HCT116 (cell line): ENCODE data around the gene TCAP. TPM values are rescaled to one million over a fixed set of nuclear protein-coding genes. Genes with fewer than 3 reads are reported as not detected.

Source experiments
- ATAC-seq: fragments of 200-7000 bp; cut with Tn5 transposase; 2 replicates; pipeline ENCODE4 v1.9.1; 2020; ENCODE audit warnings: mild to moderate bottlenecking, moderate library complexity
- BruUV-seq: library from RNA; stranded (reverse); fragments of 400-500 nt; replicated peaks from 2 replicates; lab custom pipeline; 2021; lab: Mats Ljungman, UMichigan
- CTCF ChIA-PET: fragments of 300-600 bp; sonication (Branson Sonifier 250); formaldehyde crosslinking; loops from one replicate; lab custom pipeline; 2021; ENCODE audit warnings: antibody characterized with exemption; lab: Charles Lee
- POLR2A ChIA-PET: fragments of 300-600, 350-600 bp; sonication (Branson Sonifier 250); formaldehyde crosslinking; loops from one replicate; lab custom pipeline; 2021; ENCODE audit warnings: antibody characterized with exemption; lab: Charles Lee
- RAD21 ChIA-PET, 2 experiments: fragments of 300-600 bp; sonication (Branson Sonifier 250); formaldehyde crosslinking; loops; one replicate each; lab custom pipeline; 2023; ENCODE audit warnings: low total read pairs in 2 of 2; ENCODE audit not compliant: uncharacterized antibody in 2 of 2, unreplicated experiment in 2 of 2, low non-redundant PET in 1 of 2; lab: Charles Lee
- DNase-seq: peaks from one replicate; pipeline ENCODE4 v3.0.0-alpha.2; 2010; ENCODE audit warnings: low read depth, low spot score
- H2AFZ ChIP-seq: fragments of 200-600 bp; shearing (Covaris generic), sonication (generic); 2 replicates; pipeline ENCODE4 v1.6.1; 2017; ENCODE audit warnings: low read depth, mixed run types, mixed read lengths, antibody characterized with exemption, low read length; ENCODE audit not compliant: poor library complexity, severe bottlenecking
- H3K27ac ChIP-seq: 2 replicates; pipeline ENCODE4 v1.5.1; 2012; ENCODE audit warnings: low read depth, low read length
- H3K27me3 ChIP-seq: fragments of 200-600 bp; sonication (generic); 2 replicates; pipeline ENCODE4 v1.6.1; 2016; ENCODE audit warnings: mixed run types, low read length, mixed read lengths; ENCODE audit not compliant: insufficient read depth
- H3K36me3 ChIP-seq, 2 experiments: fragments of 200-500 bp in 1 of 2; fragments of 200-600 bp in 1 of 2; sonication (Bioruptor generic) in 1 of 2; sonication (generic) in 1 of 2; 2 replicates each; pipeline versions ENCODE4 v1.5.1 to v1.6.1; 2014 to 2016; ENCODE audit warnings: low read length in 2 of 2, inconsistent platforms in 1 of 2, mixed read lengths in 1 of 2, mixed run types in 1 of 2; ENCODE audit not compliant: insufficient read depth in 2 of 2, control insufficient read depth in 1 of 2
- H3K4me1 ChIP-seq, 2 experiments: fragments of 200-600 bp in 1 of 2; sonication (generic) in 1 of 2; 2 replicates each; pipeline versions ENCODE4 v1.5.1 to v1.6.1; 2012 to 2017; ENCODE audit warnings: low read length in 2 of 2, inconsistent platforms in 1 of 2, mild to moderate bottlenecking in 1 of 2, mixed read lengths in 1 of 2, mixed run types in 1 of 2, moderate library complexity in 1 of 2; ENCODE audit not compliant: insufficient read depth in 2 of 2, control insufficient read depth in 1 of 2
- H3K4me2 ChIP-seq: fragments of 200-600 bp; sonication (generic); 2 replicates; pipeline ENCODE4 v1.6.1; 2017; ENCODE audit warnings: mixed run types, low read length, mixed read lengths
- H3K4me3 ChIP-seq, 2 experiments: fragments of 200-600 bp in 1 of 2; sonication (generic) in 1 of 2; replicated peaks in 1 of 2; 2 replicates each; pipeline ENCODE4 v1.5.1; 2011 to 2016; ENCODE audit warnings: low read length in 2 of 2, control low read depth in 1 of 2, low read depth in 1 of 2, mild to moderate bottlenecking in 1 of 2, mixed read lengths in 1 of 2, mixed run types in 1 of 2
- H3K79me2 ChIP-seq: fragments of 200-600 bp; sonication (generic); 2 replicates; pipeline ENCODE4 v1.6.1; 2017; ENCODE audit warnings: mild to moderate bottlenecking, mixed run types, low read length, moderate library complexity, mixed read lengths; ENCODE audit not compliant: insufficient read depth
- H3K9ac ChIP-seq: fragments of 200-600 bp; sonication (generic); 2 replicates; pipeline ENCODE4 v1.6.1; 2016; ENCODE audit warnings: low read length, mixed read lengths
- H3K9me2 ChIP-seq: fragments of 200-600 bp; sonication (generic), shearing (Covaris generic); 2 replicates; pipeline ENCODE4 v1.6.1; 2017; ENCODE audit warnings: mixed run types, mild to moderate bottlenecking, moderate library complexity; ENCODE audit not compliant: insufficient read depth
- H3K9me3 ChIP-seq, 2 experiments: fragments of 200-500 bp in 1 of 2; fragments of 200-600 bp in 1 of 2; sonication (Bioruptor generic) in 1 of 2; sonication (generic) in 1 of 2; 2 replicates each; pipeline ENCODE4 v1.6.1; 2014 to 2017; ENCODE audit warnings: low read length in 2 of 2, mixed read lengths in 2 of 2, inconsistent platforms in 1 of 2, low read depth in 1 of 2, mild to moderate bottlenecking in 1 of 2, mixed run types in 1 of 2, moderate library complexity in 1 of 2; ENCODE audit not compliant: control insufficient read depth in 1 of 2, insufficient read depth in 1 of 2
- H4K20me1 ChIP-seq: fragments of 200-600 bp; sonication (generic), shearing (Covaris generic); 2 replicates; pipeline ENCODE4 v1.6.1; 2017; ENCODE audit warnings: mixed run types, mild to moderate bottlenecking, moderate library complexity; ENCODE audit not compliant: insufficient read depth
- CBX3 ChIP-seq: IDR thresholded peaks from 2 replicates; pipeline ENCODE4 v1.6.1; 2012; ENCODE audit warnings: low read depth
- CEBPB ChIP-seq: IDR thresholded peaks from 2 replicates; pipeline ENCODE4 v1.6.1; 2012; ENCODE audit warnings: low read depth
- CTCF ChIP-seq, 3 experiments: fragments of 200-600 bp in 1 of 3; sonication (generic) in 1 of 3; IDR thresholded peaks in 2 of 3; conservative IDR thresholded peaks in 1 of 3; 2 replicates each; pipeline ENCODE4 v1.5.1; 2012 to 2017; ENCODE audit warnings: low read depth in 2 of 3, low read length in 2 of 3, antibody characterized with exemption in 1 of 3, borderline replicate concordance in 1 of 3, control low read depth in 1 of 3, mild to moderate bottlenecking in 1 of 3, mixed read lengths in 1 of 3, mixed run types in 1 of 3, moderate library complexity in 1 of 3; ENCODE audit not compliant: insufficient read depth in 1 of 3
- ELF1 ChIP-seq: IDR thresholded peaks from 2 replicates; pipeline ENCODE4 v1.6.1; 2012; ENCODE audit warnings: low read depth, borderline replicate concordance
- EZH2 ChIP-seq: fragments of 200-600 bp; sonication (generic); IDR thresholded peaks from 2 replicates; pipeline ENCODE4 v1.6.1; 2017; ENCODE audit warnings: antibody characterized with exemption, mixed run types
- EZH2phosphoT487 ChIP-seq: fragments of 200-600 bp; IDR thresholded peaks from 2 replicates; pipeline ENCODE4 v1.6.1; 2018; ENCODE audit warnings: antibody characterized with exemption, borderline replicate concordance
- FOSL1 ChIP-seq: IDR thresholded peaks from 2 replicates; pipeline ENCODE4 v1.6.1; 2012; ENCODE audit warnings: low read depth
- JUND ChIP-seq: IDR thresholded peaks from 2 replicates; pipeline ENCODE4 v1.6.1; 2012
- MAX ChIP-seq: IDR thresholded peaks from 2 replicates; pipeline ENCODE4 v1.6.1; 2012
- RAD21 ChIP-seq: IDR thresholded peaks from 2 replicates; pipeline ENCODE4 v1.6.1; 2012; ENCODE audit warnings: low read depth, mild to moderate bottlenecking
- SIN3A ChIP-seq: IDR thresholded peaks from 2 replicates; pipeline ENCODE4 v1.6.1; 2012; ENCODE audit warnings: low read depth
- SP1 ChIP-seq: IDR thresholded peaks from 2 replicates; pipeline ENCODE4 v1.6.1; 2012; ENCODE audit warnings: low read depth
- YY1 ChIP-seq: IDR thresholded peaks from 2 replicates; pipeline ENCODE4 v1.6.1; 2011; ENCODE audit warnings: low read length, low read depth, moderate library complexity, mild to moderate bottlenecking; ENCODE audit not compliant: insufficient replicate concordance; ENCODE audit errors: extremely low read depth
- ZFX ChIP-seq: fragments of 450-650 bp; IDR thresholded peaks from 2 replicates; pipeline ENCODE4 v1.6.1; 2017
- ZNF274 ChIP-seq: fragments of 200-500 bp; sonication (Bioruptor generic); IDR thresholded peaks from 2 replicates; pipeline ENCODE4 v1.6.1; 2014; ENCODE audit warnings: mild to moderate bottlenecking, low read depth, low read length, inconsistent platforms
- intact Hi-C: fragments of 100-400 bp; cut with micrococcal nuclease; formaldehyde crosslinking; loops from 2 replicates; pipeline ENCODE4 v1.10.0; 2022
- total RNA-seq: library from RNA; stranded (reverse); gene quantifications from one replicate; pipeline ENCODE4 v1.2.1, GENCODE V29; 2021; ENCODE audit not compliant: unreplicated experiment
- TF ChIP-seq, protein P1 (sequence below): IDR thresholded peaks from 2 replicates; pipeline ENCODE4 v1.6.1; 2012; ENCODE audit warnings: low read depth
- TF ChIP-seq, protein P2 (sequence below): IDR thresholded peaks from 2 replicates; pipeline ENCODE4 v1.6.1; 2011; ENCODE audit warnings: mild to moderate bottlenecking, low read length, moderate library complexity; ENCODE audit not compliant: insufficient replicate concordance; ENCODE audit errors: extremely low read depth

Gene TCAP
- total RNA-seq, 1 experiment from 2014 or later: 1.5 TPM

DNA sequence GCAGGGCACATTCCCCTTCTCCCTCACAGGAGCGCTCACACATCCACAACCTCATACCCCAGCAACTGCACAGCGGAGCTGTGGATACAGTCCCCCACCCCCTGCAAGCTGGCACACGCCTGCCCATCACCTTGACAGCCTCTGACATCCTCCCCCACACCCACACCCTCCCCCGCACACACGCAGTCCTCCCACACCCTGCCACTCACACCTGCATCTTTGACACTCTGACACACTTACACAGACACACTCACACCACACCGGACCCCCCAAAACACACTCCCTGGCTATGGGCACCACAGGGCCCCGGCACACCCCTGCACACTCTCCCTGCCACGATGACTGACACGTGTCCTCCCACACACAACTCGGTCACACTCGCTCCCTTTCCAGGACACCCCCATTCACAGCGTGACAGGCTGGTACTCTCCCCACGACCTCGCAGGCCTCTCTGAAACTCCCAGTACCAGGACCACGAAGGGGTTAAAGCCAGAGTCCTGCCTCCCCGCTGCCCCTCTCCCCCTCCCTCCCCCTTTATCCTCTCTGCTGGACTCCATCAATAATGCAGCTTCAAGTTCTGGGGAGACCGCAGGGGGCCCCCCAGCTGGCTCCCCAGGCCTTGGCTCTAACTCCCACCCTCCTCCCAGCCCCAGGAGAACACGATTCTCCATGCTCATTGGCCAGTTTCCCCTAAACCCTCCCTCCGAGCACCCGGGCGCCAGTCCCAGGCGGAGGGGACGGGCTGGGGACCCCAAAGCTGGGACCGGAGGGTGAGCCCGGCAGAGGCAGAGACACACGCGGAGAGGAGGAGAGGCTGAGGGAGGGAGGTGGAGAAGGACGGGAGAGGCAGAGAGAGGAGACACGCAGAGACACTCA is 38.7 kb upstream of the TCAP start, which contains the start of gene PPP1R1B:
PPP1R1B (plus strand) TSS at position 782 of the 876 bp plus-strand sequence. CDS start 441 bp downstream, outside the sequence.
- Histone ChIP-seq H4K20me1 (no peaks in the 10 kb centered on the region), H3K27me3 (no peaks in the 10 kb centered on the region), H3K27ac (no peak within 1 kb of the TSS), H3K36me3 (no peaks in the 10 kb centered on the region), H3K4me2 (no peak within 1 kb of the TSS), H3K79me2 (no peaks in the 10 kb centered on the region), H3K9ac (no peak within 1 kb of the TSS), H3K4me3 (no peak within 1 kb of the TSS), H3K9me2 (no peaks in the 10 kb centered on the region), H3K4me1 (peaks cover 16 to 33% of the 10 kb centered on the region in 2 experiments; a peak in 3 of 4 replicates), H2AFZ (no peak within 1 kb of the TSS), H3K9me3 (no peaks in the 10 kb centered on the region)
- TF ChIP-seq RAD21: no peak
- TF ChIP-seq YY1: no peak
- TF ChIP-seq CTCF (IDR thresholded peaks at IDR 0.05 in 2 of 3, conservative IDR thresholded peaks at IDR 0.05 in 1 of 3; ENCODE audit: borderline replicate concordance in 1 of 3, insufficient read depth in 1 of 3, low read depth in 2 of 3, low read length in 2 of 3): no peak
- no peak for TF ChIP-seq CBX3
- no peak for TF ChIP-seq ELF1
- TF ChIP-seq, protein P1, sequence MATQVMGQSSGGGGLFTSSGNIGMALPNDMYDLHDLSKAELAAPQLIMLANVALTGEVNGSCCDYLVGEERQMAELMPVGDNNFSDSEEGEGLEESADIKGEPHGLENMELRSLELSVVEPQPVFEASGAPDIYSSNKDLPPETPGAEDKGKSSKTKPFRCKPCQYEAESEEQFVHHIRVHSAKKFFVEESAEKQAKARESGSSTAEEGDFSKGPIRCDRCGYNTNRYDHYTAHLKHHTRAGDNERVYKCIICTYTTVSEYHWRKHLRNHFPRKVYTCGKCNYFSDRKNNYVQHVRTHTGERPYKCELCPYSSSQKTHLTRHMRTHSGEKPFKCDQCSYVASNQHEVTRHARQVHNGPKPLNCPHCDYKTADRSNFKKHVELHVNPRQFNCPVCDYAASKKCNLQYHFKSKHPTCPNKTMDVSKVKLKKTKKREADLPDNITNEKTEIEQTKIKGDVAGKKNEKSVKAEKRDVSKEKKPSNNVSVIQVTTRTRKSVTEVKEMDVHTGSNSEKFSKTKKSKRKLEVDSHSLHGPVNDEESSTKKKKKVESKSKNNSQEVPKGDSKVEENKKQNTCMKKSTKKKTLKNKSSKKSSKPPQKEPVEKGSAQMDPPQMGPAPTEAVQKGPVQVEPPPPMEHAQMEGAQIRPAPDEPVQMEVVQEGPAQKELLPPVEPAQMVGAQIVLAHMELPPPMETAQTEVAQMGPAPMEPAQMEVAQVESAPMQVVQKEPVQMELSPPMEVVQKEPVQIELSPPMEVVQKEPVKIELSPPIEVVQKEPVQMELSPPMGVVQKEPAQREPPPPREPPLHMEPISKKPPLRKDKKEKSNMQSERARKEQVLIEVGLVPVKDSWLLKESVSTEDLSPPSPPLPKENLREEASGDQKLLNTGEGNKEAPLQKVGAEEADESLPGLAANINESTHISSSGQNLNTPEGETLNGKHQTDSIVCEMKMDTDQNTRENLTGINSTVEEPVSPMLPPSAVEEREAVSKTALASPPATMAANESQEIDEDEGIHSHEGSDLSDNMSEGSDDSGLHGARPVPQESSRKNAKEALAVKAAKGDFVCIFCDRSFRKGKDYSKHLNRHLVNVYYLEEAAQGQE: no peak
- TF ChIP-seq, protein P2, sequence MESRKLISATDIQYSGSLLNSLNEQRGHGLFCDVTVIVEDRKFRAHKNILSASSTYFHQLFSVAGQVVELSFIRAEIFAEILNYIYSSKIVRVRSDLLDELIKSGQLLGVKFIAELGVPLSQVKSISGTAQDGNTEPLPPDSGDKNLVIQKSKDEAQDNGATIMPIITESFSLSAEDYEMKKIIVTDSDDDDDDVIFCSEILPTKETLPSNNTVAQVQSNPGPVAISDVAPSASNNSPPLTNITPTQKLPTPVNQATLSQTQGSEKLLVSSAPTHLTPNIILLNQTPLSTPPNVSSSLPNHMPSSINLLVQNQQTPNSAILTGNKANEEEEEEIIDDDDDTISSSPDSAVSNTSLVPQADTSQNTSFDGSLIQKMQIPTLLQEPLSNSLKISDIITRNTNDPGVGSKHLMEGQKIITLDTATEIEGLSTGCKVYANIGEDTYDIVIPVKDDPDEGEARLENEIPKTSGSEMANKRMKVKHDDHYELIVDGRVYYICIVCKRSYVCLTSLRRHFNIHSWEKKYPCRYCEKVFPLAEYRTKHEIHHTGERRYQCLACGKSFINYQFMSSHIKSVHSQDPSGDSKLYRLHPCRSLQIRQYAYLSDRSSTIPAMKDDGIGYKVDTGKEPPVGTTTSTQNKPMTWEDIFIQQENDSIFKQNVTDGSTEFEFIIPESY: no peak
- no peak for TF ChIP-seq CEBPB
- TF ChIP-seq EZH2: no peak
- no peak for TF ChIP-seq EZH2phosphoT487
- no peak for TF ChIP-seq ZNF274
- no peak for TF ChIP-seq ZFX
- TF ChIP-seq SP1: no peak
- TF ChIP-seq MAX: no peak
- TF ChIP-seq SIN3A: no peak
- no peak for TF ChIP-seq FOSL1
- no peak for TF ChIP-seq JUND
- DNase-seq (no peak), ATAC-seq (no peak)
- intact Hi-C loops: no loop called here
- ChIA-PET POLR2A (no interaction called here), RAD21 (no interaction called here), CTCF (interaction anchor here (1.2 to 8.4 kb wide), 2 partner anchors 5 to 27 kb away, joined by 3 to 157 read pairs; no protein-coding TSS in a partner anchor)
- no TSS peak for BruUV-seq
